Transverse colon (tissue), 4 donors: Measurements from ENCODE around the gene ZNF143.

ENCODE experiments used
- CTCF ChIP-seq, 5 experiments: fragments of 200-600 bp in 3 of 5; fragments of 450-650 bp in 2 of 5; sonication (generic) in 3 of 5; IDR thresholded peaks; 1 replicate in 2 of 5; 2 replicates in 3 of 5; pipeline ENCODE4 v1.5.1; 2016 to 2017; ENCODE audit warnings: antibody characterized with exemption in 5 of 5, inconsistent platforms in 3 of 5, mild to moderate bottlenecking in 2 of 5, moderate library complexity in 1 of 5
- EP300 ChIP-seq: sonication (generic); formaldehyde crosslinking; IDR thresholded peaks from one replicate; pipeline ENCODE4 v1.6.1; 2017; ENCODE audit warnings: antibody characterized with exemption, low read depth
- POLR2A ChIP-seq: fragments of 450-650 bp; IDR thresholded peaks from one replicate; pipeline ENCODE4 v1.6.1; 2016; ENCODE audit warnings: antibody characterized with exemption, mild to moderate bottlenecking, moderate library complexity
- POLR2AphosphoS5 ChIP-seq, 3 donors: sonication (generic); formaldehyde crosslinking; IDR thresholded peaks; one replicate each; pipeline ENCODE4 v1.6.1; 2016; ENCODE audit warnings: antibody characterized with exemption in 3 of 3

GRCh38 chr11:9563196-9563730 is 102.5 kb downstream of the ZNF143 start:
- TF ChIP-seq CTCF (IDR thresholded peaks at IDR 0.05) (no peak), EP300 (no peak), POLR2A (no peak), POLR2AphosphoS5 (IDR thresholded peaks at IDR 0.05) (no peak)
